Measurements from ENCODE around the gene CELSR2. TPM values are rescaled to one million over a fixed set of nuclear protein-coding genes. Genes with fewer than 3 reads are reported as not detected.
A peak's percentile ranks its signal among the peaks of the same experiment; 100 is the strongest.
"Not testable (repeated sequence)": the region's sequence is repeated elsewhere in the genome, so short reads cannot be mapped to it uniquely, and the experiment has no call there.

CELSR2 gene
- total RNA-seq, 1 experiment from 2014 or later, result 1.2 TPM

GRCh38 chr1:109282952-109283747, 33.8 kb downstream of the CELSR2 start, which contains the start of gene PSRC1:
Gene PSRC1, minus strand, starts transcription at chr1:109283145.
- H2AFZ ChIP-seq (ENCODE audit: low read length), result peak within 1 kb of the TSS; percentile 76
- DNase-seq, result peak; percentile 96
- H3K27me3 ChIP-seq (ENCODE audit: low read length), result no peaks in the 10 kb centered on the region
- H3K27ac ChIP-seq (ENCODE audit: low read length), result peak within 1 kb of the TSS; percentile 20
- H3K36me3 ChIP-seq (ENCODE audit: insufficient read depth, low read length), result no peaks in the 10 kb centered on the region
- H4K20me1 ChIP-seq (ENCODE audit: insufficient read depth, low read depth, low read length), result no peaks in the 10 kb centered on the region
- H3K9me3 ChIP-seq (ENCODE audit: low read length), result no peaks in the 10 kb centered on the region
- H3K9me2 ChIP-seq (replicated peaks; ENCODE audit: insufficient read depth, low read length), result no peaks in the 10 kb centered on the region
- H3K4me2 ChIP-seq (ENCODE audit: low read depth, low read length, poor library complexity, severe bottlenecking), result peak within 1 kb of the TSS; percentile 86
- H3K4me1 ChIP-seq (ENCODE audit: low read length), result peaks cover 24% of the 10 kb centered on the region
- no peaks in the 10 kb centered on the region for H3K79me2 ChIP-seq (ENCODE audit: low read length)
- H3K9ac ChIP-seq (ENCODE audit: low read length), result peak within 1 kb of the TSS; percentile 88
- peak within 1 kb of the TSS; percentile 87 for H3K4me3 ChIP-seq (ENCODE audit: low read length)

GRCh38 chr1:109283748-109284600, 34.6 kb downstream of the CELSR2 start:
- peaks cover 24% of the 10 kb centered on the region for H3K4me1 ChIP-seq (ENCODE audit: low read length)
- H3K79me2 ChIP-seq (ENCODE audit: low read length), result no peaks in the 10 kb centered on the region
- DNase-seq, result no peak
- H3K36me3 ChIP-seq (ENCODE audit: insufficient read depth, low read length), result no peaks in the 10 kb centered on the region
- H3K4me3 ChIP-seq (ENCODE audit: low read length), result peak overlapping the region; percentile 87
- H3K27ac ChIP-seq (ENCODE audit: low read length), result peak overlapping the region; percentile 20; the same call in 1 of the 2 replicates
- H3K9ac ChIP-seq (ENCODE audit: low read length), result peak overlapping the region; percentile 88
- H3K9me2 ChIP-seq (replicated peaks; ENCODE audit: insufficient read depth, low read length), result no peaks in the 10 kb centered on the region
- H3K9me3 ChIP-seq (ENCODE audit: low read length), result no peaks in the 10 kb centered on the region
- peak overlapping the region; percentile 76 for H2AFZ ChIP-seq (ENCODE audit: low read length)
- H3K4me2 ChIP-seq (ENCODE audit: low read depth, low read length, poor library complexity, severe bottlenecking), result peak overlapping the region; percentile 86
- H4K20me1 ChIP-seq (ENCODE audit: insufficient read depth, low read depth, low read length), result no peaks in the 10 kb centered on the region
- no peaks in the 10 kb centered on the region for H3K27me3 ChIP-seq (ENCODE audit: low read length)

- H3K79me2 ChIP-seq (ENCODE audit: low read length); H4K20me1 ChIP-seq (ENCODE audit: insufficient read depth, low read depth, low read length); H3K4me3 ChIP-seq (ENCODE audit: low read length); DNase-seq; H3K27ac ChIP-seq (ENCODE audit: low read length); H3K27me3 ChIP-seq (ENCODE audit: low read length); H3K4me2 ChIP-seq (ENCODE audit: low read depth, low read length, poor library complexity, severe bottlenecking); H3K9ac ChIP-seq (ENCODE audit: low read length); H2AFZ ChIP-seq (ENCODE audit: low read length); H3K9me2 ChIP-seq (replicated peaks; ENCODE audit: insufficient read depth, low read length); H3K9me3 ChIP-seq (ENCODE audit: low read length); H3K36me3 ChIP-seq (ENCODE audit: insufficient read depth, low read length): not testable (repeated sequence)
- peaks cover 27% of the 10 kb centered on the region for H3K4me1 ChIP-seq (ENCODE audit: low read length)
Observed at GRCh38 chr1:109286762-109287161, 37.4 kb downstream of the CELSR2 start.

- Histone ChIP-seq H3K9me2 (replicated peaks; ENCODE audit: insufficient read depth, low read length) (no peaks in the 10 kb centered on the region), H3K36me3 (ENCODE audit: insufficient read depth, low read length) (no peaks in the 10 kb centered on the region), H3K79me2 (ENCODE audit: low read length) (no peaks in the 10 kb centered on the region), H3K4me2 (ENCODE audit: low read depth, low read length, poor library complexity, severe bottlenecking) (no peak overlapping the region), H3K4me1 (ENCODE audit: low read length) (peaks cover 18% of the 10 kb centered on the region), H3K27ac (ENCODE audit: low read length) (no peak overlapping the region), H2AFZ (ENCODE audit: low read length) (no peak overlapping the region), H4K20me1 (ENCODE audit: insufficient read depth, low read depth, low read length) (no peaks in the 10 kb centered on the region), H3K4me3 (ENCODE audit: low read length) (no peak overlapping the region), H3K9me3 (ENCODE audit: low read length) (no peaks in the 10 kb centered on the region), H3K9ac (ENCODE audit: low read length) (no peak overlapping the region), H3K27me3 (ENCODE audit: low read length) (no peaks in the 10 kb centered on the region)
- DNase-seq, result no peak
Observed at GRCh38 chr1:109290137-109290536, 40.8 kb downstream of the CELSR2 start.

GRCh38 chr1:109290998-109291397, 41.7 kb downstream of the CELSR2 start:
- no peak overlapping the region for H3K9ac ChIP-seq (ENCODE audit: low read length)
- no peak overlapping the region for H3K27ac ChIP-seq (ENCODE audit: low read length)
- no peak for DNase-seq
- no peaks in the 10 kb centered on the region for H3K9me2 ChIP-seq (replicated peaks; ENCODE audit: insufficient read depth, low read length)
- H3K4me2 ChIP-seq (ENCODE audit: low read depth, low read length, poor library complexity, severe bottlenecking), result no peak overlapping the region
- no peaks in the 10 kb centered on the region for H3K9me3 ChIP-seq (ENCODE audit: low read length)
- H3K36me3 ChIP-seq (ENCODE audit: insufficient read depth, low read length), result no peaks in the 10 kb centered on the region
- no peak overlapping the region for H3K4me3 ChIP-seq (ENCODE audit: low read length)
- no peak overlapping the region for H2AFZ ChIP-seq (ENCODE audit: low read length)
- H3K27me3 ChIP-seq (ENCODE audit: low read length), result no peaks in the 10 kb centered on the region
- H3K4me1 ChIP-seq (ENCODE audit: low read length), result peaks cover 26% of the 10 kb centered on the region
- H3K79me2 ChIP-seq (ENCODE audit: low read length), result no peaks in the 10 kb centered on the region
- H4K20me1 ChIP-seq (ENCODE audit: insufficient read depth, low read depth, low read length), result no peaks in the 10 kb centered on the region

- peaks cover 26% of the 10 kb centered on the region for H3K4me1 ChIP-seq (ENCODE audit: low read length)
- H4K20me1 ChIP-seq (ENCODE audit: insufficient read depth, low read depth, low read length), result no peaks in the 10 kb centered on the region
- DNase-seq, result no peak
- H2AFZ ChIP-seq (ENCODE audit: low read length), result no peak overlapping the region
- H3K4me2 ChIP-seq (ENCODE audit: low read depth, low read length, poor library complexity, severe bottlenecking), result no peak overlapping the region
- H3K9me2 ChIP-seq (replicated peaks; ENCODE audit: insufficient read depth, low read length), result no peaks in the 10 kb centered on the region
- H3K79me2 ChIP-seq (ENCODE audit: low read length), result no peaks in the 10 kb centered on the region
- no peaks in the 10 kb centered on the region for H3K9me3 ChIP-seq (ENCODE audit: low read length)
- H3K36me3 ChIP-seq (ENCODE audit: insufficient read depth, low read length), result no peaks in the 10 kb centered on the region
- no peaks in the 10 kb centered on the region for H3K27me3 ChIP-seq (ENCODE audit: low read length)
- no peak overlapping the region for H3K4me3 ChIP-seq (ENCODE audit: low read length)
- H3K27ac ChIP-seq (ENCODE audit: low read length), result no peak overlapping the region
- H3K9ac ChIP-seq (ENCODE audit: low read length), result no peak overlapping the region
Observed at GRCh38 chr1:109292364-109292763, 43.0 kb downstream of the CELSR2 start.

- Histone ChIP-seq H3K79me2 (ENCODE audit: low read length) (no peaks in the 10 kb centered on the region), H3K9me2 (replicated peaks; ENCODE audit: insufficient read depth, low read length) (no peaks in the 10 kb centered on the region), H3K9me3 (ENCODE audit: low read length) (no peaks in the 10 kb centered on the region), H3K4me3 (ENCODE audit: low read length) (no peak overlapping the region), H3K4me1 (ENCODE audit: low read length) (peaks cover 26% of the 10 kb centered on the region), H3K27ac (ENCODE audit: low read length) (no peak overlapping the region), H3K36me3 (ENCODE audit: insufficient read depth, low read length) (no peaks in the 10 kb centered on the region), H4K20me1 (ENCODE audit: insufficient read depth, low read depth, low read length) (no peaks in the 10 kb centered on the region), H3K9ac (ENCODE audit: low read length) (no peak overlapping the region), H3K27me3 (ENCODE audit: low read length) (no peaks in the 10 kb centered on the region), H2AFZ (ENCODE audit: low read length) (no peak overlapping the region), H3K4me2 (ENCODE audit: low read depth, low read length, poor library complexity, severe bottlenecking) (no peak overlapping the region)
- DNase-seq, result no peak
Observed at GRCh38 chr1:109293026-109293425, 43.7 kb downstream of the CELSR2 start.

- no peaks in the 10 kb centered on the region for H4K20me1 ChIP-seq (ENCODE audit: insufficient read depth, low read depth, low read length)
- no peaks in the 10 kb centered on the region for H3K36me3 ChIP-seq (ENCODE audit: insufficient read depth, low read length)
- no peak overlapping the region for H3K27ac ChIP-seq (ENCODE audit: low read length)
- H3K4me3 ChIP-seq (ENCODE audit: low read length), result peak overlapping the region; percentile 22; the same call in 1 of the 2 replicates
- H2AFZ ChIP-seq (ENCODE audit: low read length), result no peak overlapping the region
- DNase-seq, result peak; percentile 60
- H3K9me3 ChIP-seq (ENCODE audit: low read length), result no peaks in the 10 kb centered on the region
- peaks cover 34% of the 10 kb centered on the region for H3K4me1 ChIP-seq (ENCODE audit: low read length)
- H3K9me2 ChIP-seq (replicated peaks; ENCODE audit: insufficient read depth, low read length), result no peaks in the 10 kb centered on the region
- H3K4me2 ChIP-seq (ENCODE audit: low read depth, low read length, poor library complexity, severe bottlenecking), result peak overlapping the region; percentile 53
- no peaks in the 10 kb centered on the region for H3K27me3 ChIP-seq (ENCODE audit: low read length)
- no peaks in the 10 kb centered on the region for H3K79me2 ChIP-seq (ENCODE audit: low read length)
- H3K9ac ChIP-seq (ENCODE audit: low read length), result no peak overlapping the region
Observed at GRCh38 chr1:109294481-109294880, 45.1 kb downstream of the CELSR2 start.

Measured in Karpas-422 (cell line).